ENCODE measurements around the gene PTPRD.

DNA sequence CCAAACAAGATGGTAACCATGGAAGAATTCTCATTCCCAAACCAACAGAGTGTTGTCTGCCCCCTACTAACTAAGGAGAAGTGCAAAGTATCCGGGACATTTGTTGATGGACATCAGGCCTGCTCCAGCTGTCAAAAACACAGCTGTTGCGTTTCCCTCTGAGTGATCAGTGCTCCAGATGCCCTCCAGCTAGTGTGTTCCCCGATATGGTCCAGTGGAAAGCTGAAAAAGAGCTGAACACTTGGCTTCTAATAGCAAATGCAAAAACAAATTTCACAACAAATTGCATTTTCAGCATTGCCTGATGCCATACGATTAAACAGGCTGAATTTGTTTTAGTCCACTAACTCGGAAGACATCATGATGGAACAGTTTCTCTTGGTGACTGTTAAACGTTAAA lies 1398.7 kb downstream of the PTPRD start:
- TF ChIP-seq, protein P1, sequence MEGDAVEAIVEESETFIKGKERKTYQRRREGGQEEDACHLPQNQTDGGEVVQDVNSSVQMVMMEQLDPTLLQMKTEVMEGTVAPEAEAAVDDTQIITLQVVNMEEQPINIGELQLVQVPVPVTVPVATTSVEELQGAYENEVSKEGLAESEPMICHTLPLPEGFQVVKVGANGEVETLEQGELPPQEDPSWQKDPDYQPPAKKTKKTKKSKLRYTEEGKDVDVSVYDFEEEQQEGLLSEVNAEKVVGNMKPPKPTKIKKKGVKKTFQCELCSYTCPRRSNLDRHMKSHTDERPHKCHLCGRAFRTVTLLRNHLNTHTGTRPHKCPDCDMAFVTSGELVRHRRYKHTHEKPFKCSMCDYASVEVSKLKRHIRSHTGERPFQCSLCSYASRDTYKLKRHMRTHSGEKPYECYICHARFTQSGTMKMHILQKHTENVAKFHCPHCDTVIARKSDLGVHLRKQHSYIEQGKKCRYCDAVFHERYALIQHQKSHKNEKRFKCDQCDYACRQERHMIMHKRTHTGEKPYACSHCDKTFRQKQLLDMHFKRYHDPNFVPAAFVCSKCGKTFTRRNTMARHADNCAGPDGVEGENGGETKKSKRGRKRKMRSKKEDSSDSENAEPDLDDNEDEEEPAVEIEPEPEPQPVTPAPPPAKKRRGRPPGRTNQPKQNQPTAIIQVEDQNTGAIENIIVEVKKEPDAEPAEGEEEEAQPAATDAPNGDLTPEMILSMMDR (IDR thresholded peaks at IDR 0.05): no peak
- no peak for TF ChIP-seq POLR2A (IDR thresholded peaks at IDR 0.05)

Data from thyroid gland (tissue), 4 donors.